BLaER1 (cell line): ENCODE data around the gene VPS41.

Source experiments
- H3K27ac ChIP-seq: shearing (Covaris generic); formaldehyde crosslinking; 2 replicates; pipeline ENCODE4 v1.8.1; 2022
- H3K27me3 ChIP-seq: shearing (Covaris generic); formaldehyde crosslinking; 2 replicates; pipeline ENCODE4 v1.8.1; 2022
- H3K36me3 ChIP-seq: shearing (Covaris generic); formaldehyde crosslinking; 2 replicates; pipeline ENCODE4 v1.8.1; 2022
- H3K4me1 ChIP-seq: shearing (Covaris generic); formaldehyde crosslinking; 2 replicates; pipeline ENCODE4 v1.8.1; 2022
- H3K4me2 ChIP-seq: shearing (Covaris generic); formaldehyde crosslinking; 2 replicates; pipeline ENCODE4 v1.8.1; 2022
- H3K4me3 ChIP-seq: shearing (Covaris generic); formaldehyde crosslinking; 2 replicates; pipeline ENCODE4 v1.8.1; 2022
- H3K9ac ChIP-seq: shearing (Covaris generic); formaldehyde crosslinking; 2 replicates; pipeline ENCODE4 v1.8.1; 2022
- H3K9me3 ChIP-seq: shearing (Covaris generic); formaldehyde crosslinking; 2 replicates; pipeline ENCODE4 v1.8.1; 2022
- H4K20me1 ChIP-seq: shearing (Covaris generic); formaldehyde crosslinking; 2 replicates; pipeline ENCODE4 v1.8.1; 2022
- Cebpa-rat ChIP-seq: shearing (Covaris generic); IDR thresholded peaks from 2 replicates; pipeline ENCODE4 v1.8.1; 2022

VPS41 gene

DNA sequence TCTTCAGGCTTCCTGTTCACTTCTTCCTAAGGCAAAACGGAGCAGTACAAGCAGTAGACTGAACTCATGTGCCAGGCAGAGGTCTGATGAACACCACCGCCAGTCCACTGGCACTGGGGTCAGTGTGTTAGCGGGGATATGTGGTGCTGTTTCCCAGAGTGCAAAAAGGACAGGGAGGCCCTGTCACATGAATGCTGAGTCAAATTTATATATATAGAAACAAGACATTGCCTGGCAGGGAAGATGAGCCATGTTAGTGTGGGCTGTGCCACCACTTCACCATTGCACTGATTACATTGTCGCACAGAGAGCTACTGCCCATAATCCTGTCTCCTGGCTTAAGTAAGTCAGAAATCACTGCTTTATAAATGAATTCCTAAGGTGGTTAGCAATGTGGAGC, 155.6 kb downstream of the VPS41 start:
- Histone ChIP-seq H3K4me3 (no peak overlapping the region), H3K4me1 (no peaks in the 10 kb centered on the region), H3K9ac (no peak overlapping the region), H3K27me3 (no peaks in the 10 kb centered on the region), H3K4me2 (no peak overlapping the region), H3K36me3 (peaks cover 67% of the 10 kb centered on the region), H3K27ac (no peak overlapping the region), H4K20me1 (no peaks in the 10 kb centered on the region), H3K9me3 (no peaks in the 10 kb centered on the region)
- no peak for TF ChIP-seq Cebpa-rat

DNA sequence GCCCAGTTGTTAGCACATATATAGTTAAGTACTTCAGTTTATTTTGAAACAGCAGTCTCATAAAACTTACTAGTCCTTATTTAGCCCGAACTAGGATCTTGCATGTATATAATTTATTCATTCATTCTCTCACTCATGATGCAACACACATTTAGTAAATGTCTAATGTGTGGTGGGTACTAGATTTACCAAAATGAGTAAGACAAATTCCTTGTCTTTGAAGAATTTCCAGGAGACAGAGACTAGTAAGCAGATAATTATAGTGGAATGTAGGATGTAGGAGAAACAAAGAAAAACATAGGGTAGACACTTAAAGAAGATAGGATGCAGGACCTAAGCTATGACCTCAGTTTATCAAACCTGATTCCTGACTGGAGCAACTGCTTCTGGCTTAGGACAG, 157.6 kb downstream of the VPS41 start:
- no peak overlapping the region for H3K9ac ChIP-seq
- no peak overlapping the region for H3K4me3 ChIP-seq
- H3K4me2 ChIP-seq: no peak overlapping the region
- no peaks in the 10 kb centered on the region for H4K20me1 ChIP-seq
- H3K27me3 ChIP-seq: no peaks in the 10 kb centered on the region
- peaks cover 63% of the 10 kb centered on the region for H3K36me3 ChIP-seq
- no peak for TF ChIP-seq Cebpa-rat
- no peaks in the 10 kb centered on the region for H3K9me3 ChIP-seq
- no peak overlapping the region for H3K27ac ChIP-seq
- H3K4me1 ChIP-seq: no peaks in the 10 kb centered on the region

DNA sequence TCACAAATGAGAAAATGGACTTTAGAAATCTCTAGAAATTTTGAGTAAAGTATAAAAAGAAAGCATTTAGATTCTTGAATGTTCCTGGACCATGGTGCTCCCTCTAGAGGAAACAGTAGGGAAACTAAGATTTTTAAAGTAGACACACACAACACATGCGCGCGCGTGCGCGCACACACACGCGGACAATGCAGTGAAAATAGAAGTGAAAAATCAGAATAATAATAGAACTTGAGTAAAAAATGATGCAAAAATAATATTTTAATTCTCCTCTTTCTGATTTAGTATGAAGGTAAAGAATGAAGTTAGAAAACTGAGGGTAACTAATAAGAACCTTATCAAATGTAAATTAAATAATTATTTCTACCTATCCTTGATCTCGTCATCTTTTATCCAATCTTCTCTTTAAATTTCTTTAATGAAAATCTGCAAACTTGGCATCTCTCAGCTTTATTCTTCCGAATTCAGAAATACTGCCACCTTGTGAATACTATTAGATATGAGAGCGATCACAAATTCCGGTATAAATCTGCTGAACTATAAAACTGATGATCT, 160.9 kb downstream of the VPS41 start:
- Histone ChIP-seq H3K4me1 (no peaks in the 10 kb centered on the region), H3K4me2 (no peak overlapping the region), H3K36me3 (peaks cover 68% of the 10 kb centered on the region), H3K27me3 (no peaks in the 10 kb centered on the region), H4K20me1 (no peaks in the 10 kb centered on the region), H3K9ac (no peak overlapping the region), H3K27ac (no peak overlapping the region), H3K9me3 (no peaks in the 10 kb centered on the region), H3K4me3 (no peak overlapping the region)
- TF ChIP-seq Cebpa-rat: no peak

DNA sequence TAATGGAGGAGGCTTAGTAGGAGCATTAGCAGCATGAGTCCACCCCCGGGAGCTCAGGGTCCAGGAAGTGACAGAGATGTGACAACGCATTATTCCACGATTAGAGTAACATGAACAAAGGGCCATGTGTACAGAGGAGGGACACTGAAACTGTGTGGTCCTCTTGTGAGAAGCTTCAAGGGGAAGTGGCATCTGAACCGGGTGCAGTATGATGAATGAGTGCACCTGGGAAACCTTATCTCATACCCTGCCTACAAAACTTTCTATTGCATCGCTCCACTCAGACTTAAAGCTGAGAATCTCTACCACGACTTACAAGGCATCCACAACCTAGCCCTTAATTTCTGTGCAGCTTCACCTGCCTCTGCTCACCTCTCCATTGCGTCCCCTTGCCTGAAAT, 162.6 kb downstream of the VPS41 start:
- Histone ChIP-seq H3K36me3 (peaks cover 66% of the 10 kb centered on the region), H3K4me1 (no peaks in the 10 kb centered on the region), H3K27me3 (no peaks in the 10 kb centered on the region), H4K20me1 (no peaks in the 10 kb centered on the region), H3K9me3 (no peaks in the 10 kb centered on the region), H3K4me2 (no peak overlapping the region), H3K27ac (no peak overlapping the region), H3K4me3 (no peak overlapping the region), H3K9ac (no peak overlapping the region)
- TF ChIP-seq Cebpa-rat: no peak

DNA sequence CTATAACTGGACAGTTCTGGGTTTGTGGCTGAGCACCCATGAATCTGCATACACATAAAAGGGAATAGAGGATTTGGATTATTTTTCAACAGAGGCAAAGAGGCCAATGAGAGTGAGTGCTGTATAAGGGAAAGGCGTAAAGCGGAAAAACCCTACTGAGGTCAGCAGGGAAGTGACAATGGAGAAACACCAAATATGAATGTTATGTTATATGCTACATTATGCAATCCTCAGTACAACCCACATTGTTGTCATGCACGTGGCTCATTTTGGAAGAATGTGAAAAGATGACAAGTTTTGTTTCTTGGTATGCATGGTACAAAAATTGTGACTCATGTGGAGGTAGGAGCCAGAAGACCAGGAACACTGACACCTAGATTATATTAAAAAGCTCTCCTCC, 164.2 kb downstream of the VPS41 start:
- no peak overlapping the region for H3K27ac ChIP-seq
- peaks cover 65% of the 10 kb centered on the region for H3K36me3 ChIP-seq
- no peaks in the 10 kb centered on the region for H3K27me3 ChIP-seq
- no peak overlapping the region for H3K4me3 ChIP-seq
- H3K9me3 ChIP-seq: no peaks in the 10 kb centered on the region
- H3K4me2 ChIP-seq: no peak overlapping the region
- H3K9ac ChIP-seq: no peak overlapping the region
- H4K20me1 ChIP-seq: no peaks in the 10 kb centered on the region
- no peak for TF ChIP-seq Cebpa-rat
- no peaks in the 10 kb centered on the region for H3K4me1 ChIP-seq

DNA sequence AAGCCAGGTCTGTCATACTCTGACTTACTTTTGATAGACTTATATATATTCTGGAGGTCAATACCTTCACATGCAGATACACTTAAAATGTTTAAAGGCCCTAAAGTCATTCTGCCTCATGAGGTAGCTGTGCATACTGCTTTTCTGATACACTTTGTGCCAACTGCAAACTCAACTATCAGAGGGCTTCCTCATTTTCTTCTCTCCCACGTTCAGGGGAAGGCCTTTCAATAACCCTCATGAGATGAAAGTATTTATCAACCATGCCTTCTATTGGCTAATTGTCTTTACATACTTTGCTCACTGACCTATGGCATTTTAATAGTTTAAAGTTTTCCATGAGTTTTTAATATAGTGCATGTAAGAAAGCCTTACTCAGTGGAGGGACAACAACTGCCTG, 165.1 kb downstream of the VPS41 start:
- no peaks in the 10 kb centered on the region for H3K9me3 ChIP-seq
- H3K4me1 ChIP-seq: peaks cover 3% of the 10 kb centered on the region; the same call in 1 of the 2 replicates
- no peak overlapping the region for H3K27ac ChIP-seq
- H3K36me3 ChIP-seq: peaks cover 62% of the 10 kb centered on the region
- no peak overlapping the region for H3K4me2 ChIP-seq
- H3K4me3 ChIP-seq: no peak overlapping the region
- no peak for TF ChIP-seq Cebpa-rat
- H3K27me3 ChIP-seq: no peaks in the 10 kb centered on the region
- H4K20me1 ChIP-seq: no peaks in the 10 kb centered on the region
- H3K9ac ChIP-seq: no peak overlapping the region

DNA sequence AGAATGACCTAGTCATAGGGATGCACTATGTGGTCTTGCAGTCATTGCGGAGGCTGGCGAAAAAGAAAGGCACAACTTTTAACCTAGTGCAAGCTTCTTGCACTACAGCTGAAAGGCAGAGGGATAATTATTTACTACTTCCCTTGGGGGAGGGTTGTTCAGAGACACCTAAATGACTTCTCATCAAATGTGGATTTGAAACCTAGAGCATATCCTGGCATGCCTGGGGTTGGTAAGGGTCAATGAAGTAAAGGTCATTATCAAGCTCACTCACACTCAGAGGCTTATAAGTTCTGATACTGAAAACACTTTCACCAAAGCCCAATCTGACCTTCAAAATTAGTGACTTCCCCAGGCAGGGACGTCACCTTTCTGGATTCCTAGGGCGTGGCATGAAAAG, 168.9 kb downstream of the VPS41 start:
- no peak overlapping the region for H3K4me2 ChIP-seq
- peaks cover 68% of the 10 kb centered on the region for H3K36me3 ChIP-seq

DNA sequence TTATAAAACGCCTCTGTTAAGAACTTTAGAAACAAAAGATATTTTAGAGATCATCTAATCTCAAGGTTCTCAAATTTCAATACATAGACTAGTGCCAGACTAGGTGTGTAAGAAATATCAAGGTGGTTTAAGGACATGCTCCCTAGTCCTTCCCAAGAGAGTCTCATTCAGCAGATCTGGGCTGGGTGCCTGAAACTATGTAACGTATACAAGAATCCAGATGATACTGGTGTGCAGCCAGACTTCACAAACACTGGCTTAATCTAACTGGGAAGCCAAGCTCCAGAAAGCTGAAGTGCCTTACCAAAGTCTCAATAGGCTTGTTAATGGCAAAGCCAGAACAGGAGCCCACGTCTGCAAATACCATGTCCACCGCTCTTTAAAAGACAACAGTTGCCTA, 172.9 kb downstream of the VPS41 start:
- no peak overlapping the region for H3K27ac ChIP-seq
- no peak overlapping the region for H3K4me2 ChIP-seq
- no peaks in the 10 kb centered on the region for H4K20me1 ChIP-seq
- peaks cover 40% of the 10 kb centered on the region for H3K36me3 ChIP-seq
- no peak overlapping the region for H3K9ac ChIP-seq
- H3K9me3 ChIP-seq: no peaks in the 10 kb centered on the region
- H3K27me3 ChIP-seq: no peaks in the 10 kb centered on the region
- TF ChIP-seq Cebpa-rat: no peak
- peaks cover 28% of the 10 kb centered on the region for H3K4me1 ChIP-seq
- H3K4me3 ChIP-seq: no peak overlapping the region

More for the DNA sequence above, 168.9 kb downstream of the VPS41 start:
- Histone ChIP-seq H3K9me3 (no peaks in the 10 kb centered on the region), H3K27ac (no peak overlapping the region), H3K9ac (no peak overlapping the region), H3K27me3 (no peaks in the 10 kb centered on the region), H3K4me3 (no peak overlapping the region), H3K4me1 (peaks cover 28% of the 10 kb centered on the region), H4K20me1 (no peaks in the 10 kb centered on the region)
- no peak for TF ChIP-seq Cebpa-rat

DNA sequence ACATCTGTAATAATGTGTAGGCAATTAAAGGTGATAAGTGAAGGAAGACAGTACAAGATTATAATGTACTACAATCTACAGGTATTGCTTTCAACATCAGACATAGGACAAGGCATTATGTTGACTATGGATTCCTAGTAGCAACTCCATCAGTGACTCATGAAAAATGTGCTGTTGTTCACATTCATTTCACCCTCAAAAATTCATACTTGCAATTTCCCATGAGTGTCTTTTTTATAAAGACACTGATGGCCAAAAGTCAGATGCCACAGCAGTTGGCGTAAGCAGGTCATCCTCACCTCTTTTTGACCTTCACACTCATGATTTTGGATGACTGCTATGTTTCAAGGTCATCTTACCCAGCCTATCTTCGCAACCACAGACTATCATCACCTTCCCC, 177.8 kb downstream of the VPS41 start:
- H3K36me3 ChIP-seq: peaks cover 49% of the 10 kb centered on the region

DNA sequence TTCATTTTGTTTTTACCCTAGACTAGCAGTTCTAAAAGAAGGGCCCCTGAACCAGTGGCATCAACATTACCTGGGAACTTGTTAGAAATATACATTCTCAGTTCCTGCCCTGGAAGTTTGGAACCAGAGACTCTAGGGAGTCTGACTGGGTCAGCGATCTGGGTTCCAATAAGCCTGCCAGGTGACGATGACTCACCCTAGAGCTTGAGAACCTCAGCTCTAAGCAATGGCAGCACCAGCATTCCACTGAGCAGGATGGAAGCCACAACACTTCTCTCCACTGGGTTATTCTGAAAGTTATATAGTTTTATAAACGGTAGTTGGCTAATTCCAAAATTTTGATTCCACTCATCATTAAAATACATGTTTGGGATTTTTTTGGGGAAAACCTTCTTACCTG, 180.8 kb downstream of the VPS41 start:
- peaks cover 59% of the 10 kb centered on the region for H3K36me3 ChIP-seq
- no peak overlapping the region for H3K27ac ChIP-seq
- no peak overlapping the region for H3K4me2 ChIP-seq
- H3K4me1 ChIP-seq: no peaks in the 10 kb centered on the region
- H3K9me3 ChIP-seq: no peaks in the 10 kb centered on the region
- H3K9ac ChIP-seq: no peak overlapping the region
- no peak overlapping the region for H3K4me3 ChIP-seq
- H3K27me3 ChIP-seq: no peaks in the 10 kb centered on the region
- H4K20me1 ChIP-seq: no peaks in the 10 kb centered on the region
- no peak for TF ChIP-seq Cebpa-rat

More for the DNA sequence above, 177.8 kb downstream of the VPS41 start:
- no peak for TF ChIP-seq Cebpa-rat
- H3K4me3 ChIP-seq: no peak overlapping the region
- H3K4me1 ChIP-seq: peaks cover 2% of the 10 kb centered on the region; the same call in 1 of the 2 replicates
- H3K9me3 ChIP-seq: no peaks in the 10 kb centered on the region
- no peak overlapping the region for H3K27ac ChIP-seq
- H3K9ac ChIP-seq: no peak overlapping the region
- H4K20me1 ChIP-seq: no peaks in the 10 kb centered on the region
- H3K27me3 ChIP-seq: no peaks in the 10 kb centered on the region
- H3K4me2 ChIP-seq: no peak overlapping the region

DNA sequence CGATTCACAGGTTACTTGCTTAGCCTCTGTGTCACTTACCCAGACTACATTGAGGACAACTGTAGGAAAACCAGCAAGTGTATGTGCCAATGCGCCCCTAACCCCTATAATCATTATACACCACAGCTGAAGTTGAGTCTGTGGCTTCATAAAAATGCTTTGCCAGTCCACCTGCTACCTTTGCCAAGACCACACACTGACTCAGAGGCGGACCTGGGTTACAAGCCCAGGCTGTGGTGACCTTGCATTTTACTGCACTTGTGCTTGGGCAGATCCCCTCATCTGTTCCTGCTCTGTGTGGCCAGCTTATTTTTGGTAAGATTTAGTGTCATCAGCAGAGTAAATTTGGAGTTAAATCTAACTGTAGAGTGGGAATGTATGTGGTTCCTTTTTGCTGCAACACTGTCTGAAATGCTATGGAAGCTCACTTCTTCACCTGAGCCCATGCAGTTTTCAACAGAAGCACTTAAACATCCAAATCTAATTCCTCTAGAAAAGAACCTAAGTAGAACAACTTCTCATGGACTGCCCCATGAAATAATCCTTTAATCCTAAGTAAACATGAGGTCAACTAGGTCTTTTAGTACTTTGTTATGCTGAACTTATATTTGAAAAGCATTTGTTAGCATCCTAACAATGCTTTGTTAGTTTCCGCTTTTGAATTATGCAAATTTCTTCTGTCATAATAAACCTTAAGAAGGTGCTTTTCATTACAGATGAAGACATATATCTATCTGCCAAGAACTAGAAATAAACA, 181.6 kb downstream of the VPS41 start:
- Histone ChIP-seq H3K9me3 (no peaks in the 10 kb centered on the region), H3K9ac (no peak overlapping the region), H3K27ac (no peak overlapping the region), H3K4me2 (no peak overlapping the region), H3K27me3 (no peaks in the 10 kb centered on the region), H3K36me3 (peaks cover 54% of the 10 kb centered on the region), H4K20me1 (no peaks in the 10 kb centered on the region), H3K4me3 (no peak overlapping the region), H3K4me1 (no peaks in the 10 kb centered on the region)
- no peak for TF ChIP-seq Cebpa-rat
